Heart left ventricle (tissue), 16 donors: ENCODE data around the gene RPS6KA2. TPM values are rescaled to one million over a fixed set of nuclear protein-coding genes. Genes with fewer than 3 reads are reported as not detected.
"Not testable (repeated sequence)": the region's sequence is repeated elsewhere in the genome, so short reads cannot be mapped to it uniquely, and the experiment has no call there.

Experiments
- ATAC-seq, 4 donors: fragments of 200-7000 bp; cut with Tn5 transposase; one replicate each; pipeline ENCODE4 v1.9.1; 2020 to 2022; ENCODE audit warnings: moderate library complexity in 4 of 4, mild to moderate bottlenecking in 3 of 4, moderate number of reproducible peaks in 1 of 4
- DNase-seq, 5 donors: peaks; one replicate each; pipeline ENCODE4 v3.0.0-alpha.2; 2020
- H3K27ac ChIP-seq, 12 donors: fragments of 200-600 bp; sonication (generic) in 4 of 12; one replicate each; pipeline versions ENCODE4 v1.5.0 to v1.8.0; 2016 to 2022; ENCODE audit warnings: mild to moderate bottlenecking in 2 of 12
- H3K27me3 ChIP-seq, 9 donors: fragments of 200-600 bp; sonication (generic) in 2 of 9; one replicate each; pipeline versions ENCODE4 v1.5.1 to v1.8.0; 2016 to 2022; ENCODE audit warnings: mild to moderate bottlenecking in 3 of 9
- H3K36me3 ChIP-seq, 9 donors: fragments of 200-600 bp; sonication (generic) in 2 of 9; one replicate each; pipeline versions ENCODE4 v1.5.0 to v1.8.0; 2018 to 2022; ENCODE audit warnings: mild to moderate bottlenecking in 2 of 9
- H3K4me1 ChIP-seq, 12 donors: fragments of 200-600 bp; sonication (generic) in 4 of 12; one replicate each; pipeline versions ENCODE4 v1.5.0 to v1.8.0; 2016 to 2022; ENCODE audit warnings: mild to moderate bottlenecking in 3 of 12
- H3K4me3 ChIP-seq, 12 donors: fragments of 200-600 bp; sonication (generic) in 4 of 12; one replicate each; pipeline versions ENCODE4 v1.5.0 to v1.8.0; 2017 to 2022; ENCODE audit warnings: mild to moderate bottlenecking in 9 of 12, moderate library complexity in 4 of 12
- H3K9me3 ChIP-seq, 12 donors: fragments of 200-600 bp; sonication (generic) in 4 of 12; one replicate each; pipeline versions ENCODE4 v1.5.0 to v1.8.0; 2016 to 2022; ENCODE audit warnings: mild to moderate bottlenecking in 1 of 12
- POLR2A ChIP-seq, 2 donors: fragments of 450-650 bp; IDR thresholded peaks; one replicate each; pipeline ENCODE4 v1.6.1; 2017; ENCODE audit warnings: antibody characterized with exemption in 2 of 2, mild to moderate bottlenecking in 2 of 2, moderate library complexity in 2 of 2
- WGBS, 4 donors: extraction: QIAGEN DNeasy Blood & Tissue Kit in 2 of 4; methylation state at CpG; one replicate each; pipeline versions ENCODE4 v1.1.5 to v1.1.7; 2013 to 2018; 5-methylcytosine and 5-hydroxymethylcytosine counted together
- intact Hi-C, 10 donors: fragments of 100-400 bp; cut with DNase I; formaldehyde crosslinking; loops; one replicate each; pipeline versions ENCODE4 v1.11.1 to v1.14.2; 2022
- polyA plus RNA-seq, 2 donors: library from polyadenylated mRNA; stranded (reverse); fragments of 200-250 nt; gene quantifications; one replicate each; pipeline ENCODE4 v1.2.3, GENCODE V29; 2013
- total RNA-seq, 9 donors: library from RNA; depleted of rRNA in 2 of 9; stranded (reverse); fragments of >200 nt in 2 of 9; fragmentation: NEBNext Ultra II Directional in 3 of 9; extraction: Animal tissue kit (Norgen Biotek cat#: 25700) in 3 of 9; gene quantifications; one replicate each; pipeline versions ENCODE4 v1.1.0 to v1.2.4, GENCODE V29; 2016 to 2023
- TF ChIP-seq, protein P1 (sequence below), 12 donors: fragments of 200-600 bp; sonication (generic) in 4 of 12; IDR thresholded peaks; one replicate each; pipeline versions ENCODE4 v1.5.0 to v1.8.0; 2018 to 2022; ENCODE audit warnings: antibody characterized with exemption in 12 of 12, mild to moderate bottlenecking in 5 of 12
- donor health status: ischemic (EF 13 %, LVEDD 7.1; RV severe dilation, severe dysfunction).
- donor health status: healthy with polysubstance abuse.
- donor health status: DM: no; HTN: yes; CAD: no.
- donor health status: DM: no; HTN: no; CAD: no.
- donor health status: ischemic (EF 25% LVEDD 6.9; RV normal size, moderate dysfunction).
- donor health status: ischemic (EF 25% LVEDD 5.7; RV mildly dilated, moderate dysfunction).
- donor health status: healthy.
- donor health status: DM: yes; HTN: yes; CAD: no.
- donor health status: ischemic (EF 35%, LVEDD 5.7; RV mildly dilated, moderate dysfunction).
- donor health status: nonischemic (EF 11% LVEDD 7.7; RV severe dilation, severe dysfunction).
- donor health status: DM: yes; HTN: yes; CAD: no.
- donor health status: PGD.
- donor health status: ischemic (EF 29% LVEDD 5.4; RV normal size, mild dysfunction).
- donor health status: nonischemic (EF 23%, LVEDD 6.1; RV moderate dilation, normal function).

The RPS6KA2 gene
- total and polyA plus RNA-seq, 11 donors, result 23.0 to 171 (median 91.6) TPM

GRCh38 chr6:166394036-166394892, 232.8 kb downstream of the RPS6KA2 start:
- WGBS, 4 donors, result 67 to 76% (median 70%) methylated on average over 10 of the region's 10 CpGs
- Histone ChIP-seq H3K9me3 (no peaks in the 10 kb centered on the region), H3K4me3 (no peak overlapping the region), H3K36me3 (no peaks in the 10 kb centered on the region), H3K27me3 (peaks cover 0 to 22% (median 0%) of the 10 kb centered on the region in 9 donors), H3K27ac (no peak overlapping the region), H3K4me1 (no peaks in the 10 kb centered on the region)
- intact Hi-C loops, result loop anchor here in 1 of 10 donors (10.0 kb wide), 1 partner anchor 239 kb away; no protein-coding TSS in a partner anchor
- ATAC-seq, result no peak
- DNase-seq, result no peak
- no peak for TF ChIP-seq POLR2A (IDR thresholded peaks at IDR 0.05)
- TF ChIP-seq, protein P1, sequence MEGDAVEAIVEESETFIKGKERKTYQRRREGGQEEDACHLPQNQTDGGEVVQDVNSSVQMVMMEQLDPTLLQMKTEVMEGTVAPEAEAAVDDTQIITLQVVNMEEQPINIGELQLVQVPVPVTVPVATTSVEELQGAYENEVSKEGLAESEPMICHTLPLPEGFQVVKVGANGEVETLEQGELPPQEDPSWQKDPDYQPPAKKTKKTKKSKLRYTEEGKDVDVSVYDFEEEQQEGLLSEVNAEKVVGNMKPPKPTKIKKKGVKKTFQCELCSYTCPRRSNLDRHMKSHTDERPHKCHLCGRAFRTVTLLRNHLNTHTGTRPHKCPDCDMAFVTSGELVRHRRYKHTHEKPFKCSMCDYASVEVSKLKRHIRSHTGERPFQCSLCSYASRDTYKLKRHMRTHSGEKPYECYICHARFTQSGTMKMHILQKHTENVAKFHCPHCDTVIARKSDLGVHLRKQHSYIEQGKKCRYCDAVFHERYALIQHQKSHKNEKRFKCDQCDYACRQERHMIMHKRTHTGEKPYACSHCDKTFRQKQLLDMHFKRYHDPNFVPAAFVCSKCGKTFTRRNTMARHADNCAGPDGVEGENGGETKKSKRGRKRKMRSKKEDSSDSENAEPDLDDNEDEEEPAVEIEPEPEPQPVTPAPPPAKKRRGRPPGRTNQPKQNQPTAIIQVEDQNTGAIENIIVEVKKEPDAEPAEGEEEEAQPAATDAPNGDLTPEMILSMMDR (IDR thresholded peaks at IDR 0.05), result no peak

- intact Hi-C loops, result loop anchor here in 1 of 10 donors (10.0 kb wide), 1 partner anchor 239 kb away; no protein-coding TSS in a partner anchor
- Histone ChIP-seq H3K9me3 (no peaks in the 10 kb centered on the region), H3K27ac (no peak overlapping the region), H3K4me3 (no peak overlapping the region), H3K4me1 (no peaks in the 10 kb centered on the region), H3K36me3 (no peaks in the 10 kb centered on the region), H3K27me3 (peaks cover 0 to 22% (median 0%) of the 10 kb centered on the region in 9 donors)
- ATAC-seq (no peak), DNase-seq (no peak)
- WGBS, 4 donors, result 79 to 90% (median 83%) methylated on average over 4 to 27 of the region's 27 CpGs
- no peak for TF ChIP-seq POLR2A (IDR thresholded peaks at IDR 0.05)
- TF ChIP-seq, protein P1 (IDR thresholded peaks at IDR 0.05), result no peak
These were observed 233.6 kb downstream of the RPS6KA2 start for GRCh38 chr6:166393535-166393823.

- not testable (repeated sequence) for H3K4me3 ChIP-seq, H3K9me3 ChIP-seq, H3K4me1 ChIP-seq, ATAC-seq, H3K27ac ChIP-seq, H3K36me3 ChIP-seq, DNase-seq
- 69 to 89% (median 81%) methylated on average over 9 to 30 of the region's 30 CpGs for WGBS, 4 donors
- peaks cover 0 to 22% (median 0%) of the 10 kb centered on the region in 9 donors for H3K27me3 ChIP-seq
- intact Hi-C loops, result loop anchor here in 1 of 10 donors (10.0 kb wide), 1 partner anchor 238 kb away; no protein-coding TSS in a partner anchor
These were observed 234.1 kb downstream of the RPS6KA2 start for GRCh38 chr6:166392755-166393534.

DNA sequence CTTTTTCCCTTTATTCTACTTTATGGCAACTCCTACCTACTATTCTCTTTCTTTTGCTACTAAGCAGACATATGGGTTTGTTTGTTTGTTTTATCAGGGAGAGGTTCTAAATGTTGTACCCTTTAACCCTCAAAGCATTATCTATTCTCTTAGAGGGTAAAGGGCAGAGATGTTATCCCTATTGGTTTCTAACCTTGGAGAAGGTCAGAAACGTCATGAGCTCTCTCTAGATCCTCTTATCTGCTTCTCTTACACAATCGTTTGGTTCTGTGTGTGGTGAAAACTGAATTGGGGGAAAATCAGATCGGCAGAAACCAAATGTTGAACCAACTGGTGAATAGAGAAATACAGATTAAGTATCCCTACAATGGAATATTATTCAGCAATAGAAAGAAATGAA, 237.9 kb downstream of the RPS6KA2 start:
- Histone ChIP-seq H3K9me3 (no peaks in the 10 kb centered on the region), H3K4me1 (peaks cover 0 to 3% (median 2%) of the 10 kb centered on the region in 12 donors), H3K4me3 (no peak overlapping the region), H3K36me3 (no peaks in the 10 kb centered on the region), H3K27me3 (peaks cover 0 to 8% (median 0%) of the 10 kb centered on the region in 9 donors), H3K27ac (no peak overlapping the region)
- intact Hi-C loops, result no loop called here
- TF ChIP-seq POLR2A (IDR thresholded peaks at IDR 0.05), result no peak
- TF ChIP-seq, protein P1 (IDR thresholded peaks at IDR 0.05), result no peak
- ATAC-seq, result no peak
- no peak for DNase-seq
- WGBS, 4 donors, result 34 to 55% (median 40%) methylated on average over 3 of the region's 3 CpGs
